ENCODE results near the gene CMSS1.

The CMSS1 gene

GRCh38 chr3:100075851-100076730 is 258.4 kb downstream of the CMSS1 start:
- Histone ChIP-seq H3K9me3 (ENCODE audit: control insufficient read depth in 1 of 2, low read length in 2 of 2) (no peaks in the 10 kb centered on the region), H3K27ac (ENCODE audit: low read length) (peak overlapping the region; percentile 62), H3K27me3 (ENCODE audit: low read depth, low read length) (no peaks in the 10 kb centered on the region)

DNA sequence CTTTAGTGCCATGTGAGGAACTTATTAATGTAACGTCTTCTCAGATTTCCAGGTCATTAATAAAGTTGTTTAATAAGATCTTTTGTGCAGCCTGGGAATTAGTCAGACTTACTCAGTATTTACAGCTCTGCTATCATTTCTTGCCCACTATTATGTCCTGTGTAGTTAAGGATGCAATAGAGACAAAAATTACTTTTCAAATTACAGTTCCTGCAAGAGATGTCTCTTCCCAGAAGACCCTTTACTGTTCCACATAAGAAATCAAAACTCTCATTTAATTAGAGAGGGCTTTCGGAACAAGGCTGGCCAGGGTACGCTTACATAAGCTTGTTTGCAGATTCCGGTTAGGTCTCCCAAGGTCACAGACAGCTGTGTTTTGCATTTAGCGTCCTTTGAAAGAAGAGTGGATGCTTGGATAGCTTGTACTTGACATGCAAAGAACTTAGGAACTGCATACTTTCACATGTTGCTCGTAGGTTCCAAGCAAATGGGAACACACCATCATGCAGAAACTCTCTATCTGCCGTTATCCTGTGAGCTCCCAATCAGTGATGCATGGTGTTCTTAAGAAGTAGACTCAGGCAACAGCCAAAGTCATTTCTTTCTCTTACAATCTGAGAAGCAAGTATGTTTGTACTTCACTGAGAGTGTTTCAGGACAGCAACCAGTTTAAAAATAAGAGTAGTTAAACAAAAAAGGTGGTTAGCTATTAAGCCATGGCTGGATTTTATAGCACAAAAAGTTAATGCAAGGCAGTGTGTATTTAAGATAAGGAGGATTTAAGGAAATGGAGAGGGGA is 259.3 kb downstream of the CMSS1 start:
- Histone ChIP-seq H3K4me3 (ENCODE audit: low read depth in 1 of 2, low read length in 2 of 2) (peak overlapping the region in 1 of 2 donors; percentile 21), H3K27me3 (ENCODE audit: low read depth, low read length) (no peaks in the 10 kb centered on the region), H3K4me1 (ENCODE audit: control insufficient read depth in 1 of 2, insufficient read depth in 2 of 2, low read length in 2 of 2) (peaks cover 30 to 33% of the 10 kb centered on the region in 2 donors), H3K27ac (ENCODE audit: low read length) (peak overlapping the region; percentile 62), H3K9me3 (ENCODE audit: control insufficient read depth in 1 of 2, low read length in 2 of 2) (no peaks in the 10 kb centered on the region), H3K36me3 (ENCODE audit: control insufficient read depth in 1 of 2, insufficient read depth in 2 of 2, low read length in 2 of 2) (no peaks in the 10 kb centered on the region)

More at GRCh38 chr3:100075851-100076730, 258.4 kb downstream of the CMSS1 start:
- Histone ChIP-seq H3K36me3 (ENCODE audit: control insufficient read depth in 1 of 2, insufficient read depth in 2 of 2, low read length in 2 of 2) (no peaks in the 10 kb centered on the region), H3K4me1 (ENCODE audit: control insufficient read depth in 1 of 2, insufficient read depth in 2 of 2, low read length in 2 of 2) (peaks cover 30% of the 10 kb centered on the region in 2 donors), H3K4me3 (ENCODE audit: low read depth in 1 of 2, low read length in 2 of 2) (no peak overlapping the region)

DNA sequence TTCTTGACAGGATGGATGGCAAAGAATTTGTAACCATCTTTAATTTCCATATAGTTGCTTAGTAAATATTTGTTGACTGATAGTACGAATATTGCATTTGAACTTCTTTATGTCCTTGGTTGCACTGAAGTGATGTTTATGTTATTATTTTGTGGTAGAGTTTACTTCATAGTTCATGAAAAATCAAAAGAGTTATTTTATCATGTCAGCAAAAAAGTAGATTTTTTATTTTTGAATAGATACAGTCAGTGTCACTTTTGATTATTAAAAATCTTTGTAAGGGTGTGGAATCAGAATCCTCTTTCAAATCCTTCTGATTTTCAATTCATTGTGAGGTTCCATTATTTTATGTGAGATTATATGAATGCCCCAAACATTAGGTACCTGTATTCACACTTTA is 261.7 kb downstream of the CMSS1 start:
- peaks cover 19 to 23% of the 10 kb centered on the region in 2 donors for H3K4me1 ChIP-seq (ENCODE audit: control insufficient read depth in 1 of 2, insufficient read depth in 2 of 2, low read length in 2 of 2)
- H3K27ac ChIP-seq (ENCODE audit: low read length) = no peak overlapping the region
- H3K27me3 ChIP-seq (ENCODE audit: low read depth, low read length) = no peaks in the 10 kb centered on the region
- H3K4me3 ChIP-seq (ENCODE audit: low read depth in 1 of 2, low read length in 2 of 2) = no peak overlapping the region
- no peaks in the 10 kb centered on the region for H3K9me3 ChIP-seq (ENCODE audit: control insufficient read depth in 1 of 2, low read length in 2 of 2)
- no peaks in the 10 kb centered on the region for H3K36me3 ChIP-seq (ENCODE audit: control insufficient read depth in 1 of 2, insufficient read depth in 2 of 2, low read length in 2 of 2)

- Histone ChIP-seq H3K36me3 (ENCODE audit: control insufficient read depth in 1 of 2, insufficient read depth in 2 of 2, low read length in 2 of 2) (no peaks in the 10 kb centered on the region), H3K4me3 (ENCODE audit: low read depth in 1 of 2, low read length in 2 of 2) (no peak overlapping the region), H3K27me3 (ENCODE audit: low read depth, low read length) (no peaks in the 10 kb centered on the region), H3K9me3 (ENCODE audit: control insufficient read depth in 1 of 2, low read length in 2 of 2) (no peaks in the 10 kb centered on the region), H3K27ac (ENCODE audit: low read length) (peak overlapping the region; percentile 67), H3K4me1 (ENCODE audit: control insufficient read depth in 1 of 2, insufficient read depth in 2 of 2, low read length in 2 of 2) (peaks cover 18 to 19% of the 10 kb centered on the region in 2 donors)
These were observed 262.9 kb downstream of the CMSS1 start for GRCh38 chr3:100080573-100080972.

GRCh38 chr3:100081311-100081710 is 263.6 kb downstream of the CMSS1 start:
- no peaks in the 10 kb centered on the region for H3K36me3 ChIP-seq (ENCODE audit: control insufficient read depth in 1 of 2, insufficient read depth in 2 of 2, low read length in 2 of 2)
- H3K9me3 ChIP-seq (ENCODE audit: control insufficient read depth in 1 of 2, low read length in 2 of 2) = no peaks in the 10 kb centered on the region
- peaks cover 12 to 14% of the 10 kb centered on the region in 2 donors for H3K4me1 ChIP-seq (ENCODE audit: control insufficient read depth in 1 of 2, insufficient read depth in 2 of 2, low read length in 2 of 2)
- H3K27me3 ChIP-seq (ENCODE audit: low read depth, low read length) = no peaks in the 10 kb centered on the region
- no peak overlapping the region for H3K4me3 ChIP-seq (ENCODE audit: low read depth in 1 of 2, low read length in 2 of 2)
- peak overlapping the region; percentile 6 for H3K27ac ChIP-seq (ENCODE audit: low read length)

DNA sequence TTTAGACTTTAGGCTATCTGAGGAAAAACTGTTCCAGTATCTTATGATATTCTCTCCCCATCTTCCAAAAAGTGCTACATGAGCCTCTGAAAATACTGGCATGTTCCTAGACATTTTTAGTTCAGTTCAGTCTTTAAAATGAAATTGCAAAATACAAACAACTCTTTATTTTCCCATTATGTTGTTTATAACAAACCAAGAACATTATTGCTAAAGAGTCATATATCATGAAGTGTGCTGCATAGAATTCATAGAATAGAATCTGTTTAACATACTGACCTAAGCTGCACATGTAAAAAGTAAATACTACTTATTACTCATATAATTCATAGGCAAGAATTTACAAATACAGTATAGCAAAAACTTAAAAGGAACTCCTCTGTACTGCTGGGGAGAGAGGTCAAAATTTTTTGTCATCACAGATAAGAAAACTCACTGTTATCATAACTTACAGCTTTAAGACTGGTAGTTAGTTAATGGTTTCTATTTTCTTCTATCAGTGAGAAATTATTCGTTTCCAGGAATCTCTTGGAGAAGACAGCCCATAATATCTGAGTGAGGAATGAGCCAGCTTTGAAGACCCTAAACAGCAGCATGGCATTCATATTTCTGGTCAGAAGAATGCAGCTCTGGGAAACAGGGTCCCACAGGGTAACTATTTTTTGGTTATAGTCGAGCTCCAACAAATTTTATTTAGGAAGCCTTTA is 264.5 kb downstream of the CMSS1 start:
- peaks cover 4 to 8% of the 10 kb centered on the region in 2 donors for H3K4me1 ChIP-seq (ENCODE audit: control insufficient read depth in 1 of 2, insufficient read depth in 2 of 2, low read length in 2 of 2)
- no peak overlapping the region for H3K4me3 ChIP-seq (ENCODE audit: low read depth in 1 of 2, low read length in 2 of 2)
- no peaks in the 10 kb centered on the region for H3K9me3 ChIP-seq (ENCODE audit: control insufficient read depth in 1 of 2, low read length in 2 of 2)
- no peak overlapping the region for H3K27ac ChIP-seq (ENCODE audit: low read length)
- no peaks in the 10 kb centered on the region for H3K36me3 ChIP-seq (ENCODE audit: control insufficient read depth in 1 of 2, insufficient read depth in 2 of 2, low read length in 2 of 2)
- no peaks in the 10 kb centered on the region for H3K27me3 ChIP-seq (ENCODE audit: low read depth, low read length)

- no peaks in the 10 kb centered on the region for H3K27me3 ChIP-seq (ENCODE audit: low read depth, low read length)
- H3K4me1 ChIP-seq (ENCODE audit: control insufficient read depth in 1 of 2, insufficient read depth in 2 of 2, low read length in 2 of 2) = peaks cover 0 to 4% of the 10 kb centered on the region in 2 donors
- no peak overlapping the region for H3K4me3 ChIP-seq (ENCODE audit: low read depth in 1 of 2, low read length in 2 of 2)
- no peaks in the 10 kb centered on the region for H3K9me3 ChIP-seq (ENCODE audit: control insufficient read depth in 1 of 2, low read length in 2 of 2)
- no peak overlapping the region for H3K27ac ChIP-seq (ENCODE audit: low read length)
- no peaks in the 10 kb centered on the region for H3K36me3 ChIP-seq (ENCODE audit: control insufficient read depth in 1 of 2, insufficient read depth in 2 of 2, low read length in 2 of 2)
These were observed 265.1 kb downstream of the CMSS1 start for GRCh38 chr3:100082714-100083113.

- no peak overlapping the region for H3K4me3 ChIP-seq (ENCODE audit: low read depth in 1 of 2, low read length in 2 of 2)
- no peaks in the 10 kb centered on the region for H3K36me3 ChIP-seq (ENCODE audit: control insufficient read depth in 1 of 2, insufficient read depth in 2 of 2, low read length in 2 of 2)
- H3K27ac ChIP-seq (ENCODE audit: low read length) = no peak overlapping the region
- H3K4me1 ChIP-seq (ENCODE audit: control insufficient read depth in 1 of 2, insufficient read depth in 2 of 2, low read length in 2 of 2) = peaks cover 0 to 4% of the 10 kb centered on the region in 2 donors
- no peaks in the 10 kb centered on the region for H3K9me3 ChIP-seq (ENCODE audit: control insufficient read depth in 1 of 2, low read length in 2 of 2)
- H3K27me3 ChIP-seq (ENCODE audit: low read depth, low read length) = no peaks in the 10 kb centered on the region
These were observed 265.5 kb downstream of the CMSS1 start for GRCh38 chr3:100083209-100083608.

DNA sequence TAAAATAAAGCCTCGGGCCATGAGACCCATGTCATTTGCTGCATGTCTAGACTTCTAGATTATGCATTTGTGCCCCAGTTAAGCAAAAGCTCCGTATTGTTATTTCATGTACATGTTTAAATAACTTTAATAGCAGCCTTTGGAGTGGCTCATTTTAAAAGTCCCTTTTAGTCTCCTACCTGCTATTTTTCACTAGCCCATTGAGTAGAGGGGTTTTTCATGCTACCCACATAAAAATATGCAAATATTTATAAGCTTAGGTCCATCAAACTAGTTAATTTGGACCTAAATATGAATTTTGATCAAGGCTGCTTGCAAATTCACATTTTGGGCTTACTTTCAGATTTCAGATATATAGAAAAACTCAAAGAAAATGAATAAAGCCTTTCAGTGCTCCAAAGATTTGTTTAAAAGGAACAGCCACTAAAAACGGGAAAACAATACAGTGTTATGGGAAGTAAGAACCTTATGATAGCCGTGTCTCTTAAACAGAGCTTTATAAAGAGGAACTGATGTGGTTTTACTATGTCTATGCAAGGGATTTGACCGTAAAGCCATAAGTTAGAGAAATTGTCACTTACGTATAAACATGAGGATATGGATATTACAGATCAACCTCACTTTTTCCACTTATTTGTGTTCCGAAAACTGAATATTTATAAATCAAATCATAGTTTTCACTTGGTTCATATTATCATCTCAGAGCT is 266.6 kb downstream of the CMSS1 start:
- Histone ChIP-seq H3K4me3 (ENCODE audit: low read depth in 1 of 2, low read length in 2 of 2) (no peak overlapping the region), H3K36me3 (ENCODE audit: control insufficient read depth in 1 of 2, insufficient read depth in 2 of 2, low read length in 2 of 2) (no peaks in the 10 kb centered on the region), H3K27me3 (ENCODE audit: low read depth, low read length) (no peaks in the 10 kb centered on the region), H3K4me1 (ENCODE audit: control insufficient read depth in 1 of 2, insufficient read depth in 2 of 2, low read length in 2 of 2) (peaks cover 0 to 4% of the 10 kb centered on the region in 2 donors), H3K27ac (ENCODE audit: low read length) (no peak overlapping the region), H3K9me3 (ENCODE audit: control insufficient read depth in 1 of 2, low read length in 2 of 2) (no peaks in the 10 kb centered on the region)

- Histone ChIP-seq H3K36me3 (ENCODE audit: control insufficient read depth in 1 of 2, insufficient read depth in 2 of 2, low read length in 2 of 2) (no peaks in the 10 kb centered on the region), H3K9me3 (ENCODE audit: control insufficient read depth in 1 of 2, low read length in 2 of 2) (no peaks in the 10 kb centered on the region), H3K4me3 (ENCODE audit: low read depth in 1 of 2, low read length in 2 of 2) (no peak overlapping the region), H3K4me1 (ENCODE audit: control insufficient read depth in 1 of 2, insufficient read depth in 2 of 2, low read length in 2 of 2) (peaks cover 0 to 13% of the 10 kb centered on the region in 2 donors), H3K27me3 (ENCODE audit: low read depth, low read length) (no peaks in the 10 kb centered on the region), H3K27ac (ENCODE audit: low read length) (no peak overlapping the region)
These were observed 268.7 kb downstream of the CMSS1 start for GRCh38 chr3:100086401-100086800.
